A673 (cell line): ENCODE measurements around the gene RABGAP1L. TPM values are rescaled to one million over a fixed set of nuclear protein-coding genes. Genes with fewer than 3 reads are reported as not detected.
"Not testable (repeated sequence)": the region's sequence is repeated elsewhere in the genome, so short reads cannot be mapped to it uniquely, and the experiment has no call there.

Source experiments
- BruUV-seq: library from RNA; stranded (reverse); fragments of 400-500 nt; replicated peaks from 2 replicates; lab custom pipeline; 2021; lab: Mats Ljungman, UMichigan
- CTCF ChIA-PET: fragments of 300-600 bp; sonication (Branson Sonifier 250); formaldehyde crosslinking; loops from one replicate; lab custom pipeline; 2022; ENCODE audit warnings: antibody characterized with exemption; lab: Charles Lee
- POLR2A ChIA-PET: fragments of 300-600 bp; sonication (Branson Sonifier 250); formaldehyde crosslinking; loops from one replicate; lab custom pipeline; 2022; ENCODE audit warnings: antibody characterized with exemption; ENCODE audit not compliant: low non-redundant PET; lab: Charles Lee
- DNase-seq: peaks from one replicate; pipeline ENCODE4 v3.0.0-alpha.2; 2015; ENCODE audit warnings: low spot score
- H3K27ac ChIP-seq: fragments of 200-600 bp; sonication (generic); 2 replicates; pipeline ENCODE4 v1.5.1; 2016; ENCODE audit warnings: mixed run types, low read depth, mild to moderate bottlenecking, mixed read lengths, antibody characterized with exemption, low read length; ENCODE audit not compliant: poor library complexity, severe bottlenecking
- H3K27me3 ChIP-seq: fragments of 200-600 bp; sonication (generic); replicated peaks from 2 replicates; pipeline ENCODE4 v1.6.1; 2017; ENCODE audit warnings: mixed run types, low read depth, mild to moderate bottlenecking, mixed read lengths, antibody characterized with exemption, low read length; ENCODE audit not compliant: insufficient read depth, poor library complexity
- H3K36me3 ChIP-seq: fragments of 200-600 bp; sonication (generic); 2 replicates; pipeline ENCODE4 v1.6.1; 2016; ENCODE audit warnings: mixed run types, mild to moderate bottlenecking, mixed read lengths, antibody characterized with exemption, low read length; ENCODE audit not compliant: insufficient read depth, poor library complexity, severe bottlenecking
- H3K4me1 ChIP-seq: fragments of 200-600 bp; sonication (generic); 2 replicates; pipeline ENCODE4 v1.6.1; 2017; ENCODE audit warnings: mixed run types, mild to moderate bottlenecking, mixed read lengths, antibody characterized with exemption, low read length; ENCODE audit not compliant: insufficient read depth, poor library complexity, severe bottlenecking
- H3K4me3 ChIP-seq: fragments of 200-600 bp; sonication (generic); 2 replicates; pipeline ENCODE4 v1.5.1; 2016; ENCODE audit warnings: low read depth, mixed run types, mild to moderate bottlenecking, mixed read lengths, low read length; ENCODE audit not compliant: poor library complexity, severe bottlenecking
- H3K9me3 ChIP-seq: fragments of 200-600 bp; sonication (generic); 2 replicates; pipeline ENCODE4 v1.6.1; 2016; ENCODE audit warnings: mixed run types, low read depth, mild to moderate bottlenecking, mixed read lengths, antibody characterized with exemption, low read length; ENCODE audit not compliant: poor library complexity, severe bottlenecking
- CTCF ChIP-seq: fragments of 300-800, 200-600 bp; sonication (generic); conservative IDR thresholded peaks from 2 replicates; pipeline ENCODE4 v1.5.1; 2017; ENCODE audit warnings: low read depth, mild to moderate bottlenecking, antibody characterized with exemption, low read length, moderate library complexity, mixed read lengths
- EZH2 ChIP-seq: fragments of 200-600 bp; sonication (generic); IDR thresholded peaks from 2 replicates; pipeline ENCODE4 v1.6.1; 2017; ENCODE audit warnings: borderline replicate concordance, low read depth, mild to moderate bottlenecking, mixed read lengths, antibody characterized with exemption, low read length; ENCODE audit not compliant: poor library complexity, severe bottlenecking
- intact Hi-C: fragments of 100-400 bp; cut with micrococcal nuclease; formaldehyde crosslinking; loops from one replicate; pipeline ENCODE4 v1.10.0; 2022; ENCODE audit not compliant: unreplicated experiment
- total RNA-seq: library from RNA; stranded (reverse); gene quantifications from 2 replicates; pipeline ENCODE4 v1.2.3, GENCODE V29; 2021

The RABGAP1L gene
- total RNA-seq, 1 experiment from 2014 or later: 19.3 TPM

DNA sequence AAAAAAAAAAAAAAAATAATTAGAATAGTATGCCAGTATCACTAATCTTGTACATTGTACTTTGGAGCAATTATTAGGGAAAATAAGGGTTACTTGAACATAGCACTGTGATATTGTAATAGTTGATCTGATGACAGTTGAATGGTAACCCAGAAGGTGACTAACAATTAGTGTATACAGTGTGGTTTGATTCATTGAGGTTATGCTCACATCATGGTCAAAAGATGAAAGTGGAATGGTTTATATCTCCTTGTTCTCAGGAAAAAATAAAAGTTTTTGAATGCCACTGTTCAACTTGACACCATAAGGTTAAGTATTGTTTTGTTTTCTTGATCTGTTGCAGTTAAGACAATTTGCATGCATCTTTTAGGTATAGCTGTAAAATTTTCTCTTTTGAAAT lies 375.5 kb downstream of the RABGAP1L start:
- POLR2A ChIA-PET: no interaction called here
- intact Hi-C loops: no loop called here
- H3K27ac ChIP-seq: no peak overlapping the region
- DNase-seq: no peak
- no peak overlapping the region for H3K4me3 ChIP-seq
- CTCF ChIA-PET: no interaction called here
- H3K9me3 ChIP-seq: peaks cover 7% of the 10 kb centered on the region
- no TSS peak for BruUV-seq
- no peaks in the 10 kb centered on the region for H3K36me3 ChIP-seq
- no peaks in the 10 kb centered on the region for H3K27me3 ChIP-seq
- TF ChIP-seq EZH2: no peak
- TF ChIP-seq CTCF: no peak
- no peaks in the 10 kb centered on the region for H3K4me1 ChIP-seq

- peaks cover 7% of the 10 kb centered on the region for H3K9me3 ChIP-seq
- CTCF ChIA-PET: no interaction called here
- DNase-seq: no peak
- H3K4me1 ChIP-seq: no peaks in the 10 kb centered on the region
- no peaks in the 10 kb centered on the region for H3K27me3 ChIP-seq
- no peak for TF ChIP-seq EZH2
- TF ChIP-seq CTCF: no peak
- no peak overlapping the region for H3K4me3 ChIP-seq
- H3K36me3 ChIP-seq: no peaks in the 10 kb centered on the region
- intact Hi-C loops: no loop called here
- POLR2A ChIA-PET: no interaction called here
- no TSS peak for BruUV-seq
- no peak overlapping the region for H3K27ac ChIP-seq
Measured at GRCh38 chr1:174535207-174535606, 375.9 kb downstream of the RABGAP1L start.

GRCh38 chr1:174543421-174543820 lies 384.1 kb downstream of the RABGAP1L start:
- H3K36me3 ChIP-seq, intact Hi-C loops, H3K4me3 ChIP-seq, H3K9me3 ChIP-seq, CTCF ChIA-PET, POLR2A ChIA-PET, DNase-seq, H3K4me1 ChIP-seq, H3K27me3 ChIP-seq, H3K27ac ChIP-seq, BruUV-seq: not testable (repeated sequence)

GRCh38 chr1:174550296-174550695 lies 391.0 kb downstream of the RABGAP1L start:
- H3K27me3 ChIP-seq: no peaks in the 10 kb centered on the region
- no peaks in the 10 kb centered on the region for H3K36me3 ChIP-seq
- H3K27ac ChIP-seq: no peak overlapping the region
- no peaks in the 10 kb centered on the region for H3K4me1 ChIP-seq
- no peak for TF ChIP-seq CTCF
- TF ChIP-seq EZH2: no peak
- no TSS peak for BruUV-seq
- no peak for DNase-seq
- no peak overlapping the region for H3K4me3 ChIP-seq
- intact Hi-C loops: no loop called here
- CTCF ChIA-PET: no interaction called here
- no peaks in the 10 kb centered on the region for H3K9me3 ChIP-seq
- POLR2A ChIA-PET: no interaction called here
